GM12878 (cell line): ENCODE results near the gene TIMM22. TPM values are rescaled to one million over a fixed set of nuclear protein-coding genes. Genes with fewer than 3 reads are reported as not detected.

Experiments used
- ATAC-seq: fragments of 200-7000 bp; cut with Tn5 transposase; 3 replicates; pipeline ENCODE4 v1.9.1; 2020; ENCODE audit warnings: mild to moderate bottlenecking, moderate library complexity
- BruUV-seq: library from RNA; stranded (reverse); fragments of 400-500 nt; replicated peaks from 2 replicates; lab custom pipeline; 2021; lab: Mats Ljungman, UMichigan
- CTCF ChIA-PET: fragments of 300-600 bp; sonication (Branson Sonifier 250); formaldehyde crosslinking; extraction: SDS; loops from one replicate; lab custom pipeline; 2021; ENCODE audit warnings: inconsistent platforms; lab: Yijun Ruan, JAX
- POLR2A ChIA-PET: fragments of 350-600 bp; formaldehyde crosslinking; extraction: SDS; loops from one replicate; lab custom pipeline; 2021; ENCODE audit warnings: inconsistent platforms; lab: Charles Lee
- RAD21 ChIA-PET: fragments of 300-600 bp; sonication (Branson Sonifier 250); formaldehyde crosslinking; loops from one replicate; lab custom pipeline; 2023; ENCODE audit warnings: antibody characterized with exemption; ENCODE audit not compliant: unreplicated experiment; lab: Charles Lee
- SMC1A ChIA-PET: fragments of 300-600 bp; sonication (Branson Sonifier 250); formaldehyde crosslinking; loops from one replicate; lab custom pipeline; 2023; ENCODE audit not compliant: unreplicated experiment, uncharacterized antibody; lab: Charles Lee
- DNase-seq: peaks from one replicate; pipeline ENCODE4 v3.0.0-alpha.2; 2011; ENCODE audit warnings: low read depth, low spot score
- FAIRE-seq: peaks from 3 replicates; lab custom pipeline; 2011; peaks lifted over from hg19 to GRCh38; lab: Jason Lieb, UNC
- H2AFZ ChIP-seq: 2 replicates; pipeline ENCODE4 v1.6.0; 2011; ENCODE audit warnings: low read depth, low read length, control low read depth; ENCODE audit not compliant: control insufficient read depth
- H3K27ac ChIP-seq: 2 replicates; pipeline ENCODE4 v1.5.1; 2011; ENCODE audit warnings: control low read depth; ENCODE audit not compliant: control insufficient read depth, insufficient read depth
- H3K27me3 ChIP-seq, 2 experiments: replicated peaks in 1 of 2; 2 replicates each; pipeline versions ENCODE4 v1.6.0 to v1.6.1; 2011; ENCODE audit warnings: low read length in 1 of 2; ENCODE audit not compliant: control insufficient read depth in 2 of 2, insufficient read depth in 2 of 2
- H3K36me3 ChIP-seq, 2 experiments: 2 replicates each; pipeline ENCODE4 v1.5.1; 2011; ENCODE audit warnings: low read length in 1 of 2; ENCODE audit not compliant: control insufficient read depth in 2 of 2, insufficient read depth in 2 of 2
- H3K4me1 ChIP-seq: 2 replicates; pipeline ENCODE4 v1.6.1; 2011; ENCODE audit warnings: mild to moderate bottlenecking, low read length, moderate library complexity, mixed read lengths; ENCODE audit not compliant: control insufficient read depth, insufficient read depth
- H3K4me2 ChIP-seq: 2 replicates; pipeline ENCODE4 v1.6.0; 2011; ENCODE audit warnings: control low read depth; ENCODE audit not compliant: control insufficient read depth, insufficient read depth
- H3K4me3 ChIP-seq: fragments of 200-600 bp; sonication (generic); 2 replicates; pipeline ENCODE4 v1.5.1; 2016
- H3K79me2 ChIP-seq: 2 replicates; pipeline ENCODE4 v1.6.0; 2011; ENCODE audit warnings: low read length; ENCODE audit not compliant: control insufficient read depth, insufficient read depth
- H3K9ac ChIP-seq: 2 replicates; pipeline ENCODE4 v1.8.0; 2011; ENCODE audit warnings: low read length, control low read depth, mixed read lengths; ENCODE audit not compliant: control insufficient read depth, insufficient read depth
- H3K9me3 ChIP-seq: replicated peaks from 3 replicates; pipeline ENCODE4 v1.5.1; 2011; ENCODE audit warnings: mild to moderate bottlenecking, low read length; ENCODE audit not compliant: control insufficient read depth, insufficient read depth
- H4K20me1 ChIP-seq: 2 replicates; pipeline ENCODE4 v1.6.0; 2011; ENCODE audit not compliant: control insufficient read depth, insufficient read depth
- CBX3 ChIP-seq: fragments of 200-600 bp; sonication (generic); IDR thresholded peaks from 2 replicates; pipeline ENCODE4 v1.6.1; 2016; ENCODE audit warnings: low read depth, borderline replicate concordance
- GATAD2B ChIP-seq: fragments of 450-650 bp; conservative IDR thresholded peaks from 2 replicates; pipeline ENCODE4 v1.6.1; 2017; ENCODE audit warnings: low read depth, mild to moderate bottlenecking, moderate library complexity
- POLR2A ChIP-seq: IDR thresholded peaks from 2 replicates; pipeline ENCODE4 v1.6.1; 2011; ENCODE audit warnings: low read depth, mild to moderate bottlenecking, low read length
- POLR2AphosphoS5 ChIP-seq: IDR thresholded peaks from 2 replicates; pipeline ENCODE4 v1.6.1; 2011; ENCODE audit warnings: mild to moderate bottlenecking, low read length, inconsistent platforms
- ZNF622 ChIP-seq: fragments of 450-650 bp; IDR thresholded peaks from 2 replicates; pipeline ENCODE4 v1.6.1; 2017; ENCODE audit warnings: mild to moderate bottlenecking, inconsistent platforms
- WGBS: methylation state at CpG from one replicate; pipeline ENCODE4 v1.1.6; 2016; ENCODE audit warnings: low lambda C conversion rate; ENCODE audit not compliant: insufficient replicate concordance, insufficient coverage; ENCODE audit errors: missing lambda C conversion rate; 5-methylcytosine and 5-hydroxymethylcytosine counted together
- in situ Hi-C: fragments of 300-500 bp; cut with MboI; formaldehyde crosslinking; loops from 9 replicates; pipeline ENCODE4 v1.14.3; 2018; ENCODE audit warnings: mixed read lengths
- intact Hi-C: fragments of 100-400 bp; cut with micrococcal nuclease; formaldehyde crosslinking; loops from one replicate; pipeline ENCODE4 v1.14.2; 2022; ENCODE audit not compliant: unreplicated experiment
- polyA plus RNA-seq, 11 experiments: library from polyadenylated mRNA; depleted of rRNA in 4 of 11; unstranded in 6 of 11; stranded (reverse) in 5 of 11; fragments of >200 nt; fragmentation: Nextera tagmentation in 4 of 11; fragmentation: Illumina TruSeq in 1 of 11; extraction: Ambion mirVana in 4 of 11; extraction: Trizol in 1 of 11; gene quantifications; 1 replicate in 1 of 11; 2 replicates in 10 of 11; pipeline versions ENCODE4 v1.2.1 to v1.2.3, GENCODE V29; 2011 to 2016; ENCODE audit warnings: inconsistent platforms in 2 of 11, missing spikeins in 2 of 11, low read depth in 1 of 11
- total RNA-seq, 4 experiments: library from RNA; depleted of rRNA in 3 of 4; stranded (reverse); fragments of >200 nt in 3 of 4; fragmentation: Illumina TruSeq in 1 of 4; extraction: Trizol in 1 of 4; gene quantifications; 2 replicates each; pipeline versions ENCODE4 v1.2.1 to v1.2.3, GENCODE V29; 2013 to 2021

The TIMM22 gene
- total and polyA plus RNA-seq, 10 of the 15 experiments (the other 5 are each of a cell fraction or from before 2014, with no cell fraction given): 4.4 to 25.0 (median 10.6) TPM

DNA sequence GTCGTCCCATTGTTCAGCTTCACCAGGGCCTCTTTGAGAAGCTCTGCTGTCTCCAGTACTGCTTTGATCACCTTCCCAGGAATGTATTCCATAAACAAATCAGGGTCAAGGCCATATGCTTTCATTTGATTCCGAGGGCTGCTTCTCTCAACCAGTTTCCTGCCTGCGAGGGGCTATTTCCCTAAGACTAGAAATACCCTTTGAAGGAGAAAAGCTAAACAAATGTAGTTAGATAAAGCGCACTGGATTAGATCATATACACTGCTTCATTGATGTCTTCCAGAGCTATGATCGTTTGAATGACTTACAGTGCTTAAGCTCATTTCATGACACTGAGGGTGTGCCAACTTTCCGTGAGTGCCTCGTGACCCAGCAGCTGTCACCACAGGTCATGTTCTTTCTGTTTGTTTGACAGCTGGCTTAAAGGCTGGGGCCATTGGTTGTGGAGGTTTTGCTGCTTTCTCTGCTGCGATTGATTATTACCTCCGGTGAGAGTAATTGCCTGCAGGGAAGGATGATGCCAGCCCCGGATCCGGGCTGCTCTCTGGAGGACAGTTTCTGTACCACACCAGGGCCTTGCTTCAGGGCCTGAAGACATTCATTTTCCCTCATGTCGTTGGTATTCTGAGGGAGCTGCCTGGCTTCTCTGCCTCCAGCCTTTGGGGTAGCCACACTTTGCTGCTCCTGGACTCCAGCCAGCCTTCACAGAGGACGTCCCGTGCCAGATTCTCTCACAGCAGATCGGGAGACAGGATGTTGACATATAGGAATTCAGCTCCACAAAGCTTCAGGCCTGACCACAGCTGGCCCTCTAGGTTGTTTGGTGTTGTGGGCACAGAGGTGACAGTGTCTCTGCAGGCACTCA is 3.9 kb downstream of the TIMM22 start:
- Histone ChIP-seq H3K4me1 (peaks cover 6% of the 10 kb centered on the region; the same call in 1 of the 2 replicates), H3K79me2 (peaks cover 16% of the 10 kb centered on the region), H3K9ac (no peak overlapping the region), H3K4me2 (no peak overlapping the region), H3K36me3 (peaks cover 17 to 26% of the 10 kb centered on the region in 2 experiments), H3K4me3 (no peak overlapping the region), H3K27ac (no peak overlapping the region), H2AFZ (no peak overlapping the region), H3K27me3 (no peaks in the 10 kb centered on the region), H3K9me3 (no peaks in the 10 kb centered on the region), H4K20me1 (no peaks in the 10 kb centered on the region)
- RAD21 ChIA-PET: no interaction called here
- CTCF ChIA-PET: interaction anchor here (0.6 to 3.2 kb wide), 4 partner anchors 20 to 218 kb away, joined by 3 to 20 read pairs (median 9); partner anchors contain the start of gene NXN
- no peak for ATAC-seq
- 92% methylated on average over 15 of the region's 15 CpGs for WGBS
- no peak for FAIRE-seq
- SMC1A ChIA-PET: interaction anchor here (0.9 kb wide), 1 partner anchor 589 kb away, joined by 4 read pairs; no protein-coding TSS in a partner anchor
- in situ Hi-C loops: no loop called here
- DNase-seq: no peak
- BruUV-seq: no TSS peak
- POLR2A ChIA-PET: no interaction called here
- intact Hi-C loops: no loop called here
- TF ChIP-seq GATAD2B (no peak), ZNF622 (no peak)

DNA sequence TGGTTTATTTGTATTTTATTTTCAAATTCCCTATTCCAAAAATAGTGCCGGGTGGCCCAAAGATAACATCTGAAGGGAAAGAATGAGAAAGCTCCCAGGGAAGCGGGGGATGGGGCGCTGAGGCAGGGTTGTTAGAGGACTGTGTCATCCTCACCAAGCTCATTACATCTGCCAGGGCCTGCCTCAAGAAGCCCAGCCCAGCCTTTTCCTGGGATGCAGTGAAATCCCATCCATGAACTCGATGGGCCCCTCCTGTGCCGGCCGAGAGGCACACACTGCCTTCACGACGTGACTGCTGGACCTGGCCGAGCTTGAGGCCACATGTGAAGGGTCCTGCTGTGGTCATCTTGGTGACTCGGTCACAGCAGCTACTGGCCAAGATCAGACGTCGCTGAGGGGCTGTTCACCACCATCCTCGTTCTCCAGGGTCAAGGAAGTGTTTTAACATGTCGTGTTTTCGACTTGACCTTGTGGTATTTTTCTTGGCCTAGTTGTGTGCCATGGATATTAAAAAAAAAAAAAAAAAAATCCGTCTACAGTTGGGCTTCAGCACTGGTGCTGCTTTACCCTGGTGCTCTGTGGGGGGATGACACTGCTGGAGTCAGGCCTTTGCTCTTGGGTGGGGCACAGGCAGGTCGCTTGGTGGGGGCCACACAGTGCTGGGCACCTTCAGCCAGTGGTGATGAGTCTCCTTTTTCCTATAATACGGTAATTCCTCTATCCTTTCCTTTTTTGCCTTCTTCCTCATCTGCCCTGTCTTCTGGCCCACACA is 4.9 kb downstream of the TIMM22 start:
- no peak for DNase-seq
- CTCF ChIA-PET: interaction anchor here (3.2 kb wide), 1 partner anchor 21 kb away, joined by 20 read pairs; the partner anchor contains the start of gene NXN
- TF ChIP-seq POLR2AphosphoS5 (peak; percentile 43; the same call in 1 of the 2 replicates), POLR2A (peak; percentile 55), CBX3 (no peak)
- TF ChIP-seq, all 136 proteins: peak for 2
- no peak overlapping the region for H3K4me2 ChIP-seq
- no peaks in the 10 kb centered on the region for H3K27me3 ChIP-seq
- peaks cover 21 to 30% of the 10 kb centered on the region in 2 experiments for H3K36me3 ChIP-seq
- H3K9me3 ChIP-seq: no peaks in the 10 kb centered on the region
- intact Hi-C loops (no loop called here), in situ Hi-C loops (no loop called here)
- ATAC-seq (no peak), FAIRE-seq (no peak)
- H3K79me2 ChIP-seq: peaks cover 16% of the 10 kb centered on the region
- H3K4me3 ChIP-seq: no peak overlapping the region
- H4K20me1 ChIP-seq: no peaks in the 10 kb centered on the region
- POLR2A ChIA-PET: interaction anchor here (0.6 kb wide), 1 partner anchor 198 kb away, joined by 4 read pairs; no protein-coding TSS in a partner anchor
- RAD21 ChIA-PET: no interaction called here
- peaks cover 6% of the 10 kb centered on the region; the same call in 1 of the 2 replicates for H3K4me1 ChIP-seq
- 88% methylated on average over 18 of the region's 18 CpGs for WGBS
- H2AFZ ChIP-seq: no peak overlapping the region
- no TSS peak for BruUV-seq
- no peak overlapping the region for H3K9ac ChIP-seq
- SMC1A ChIA-PET: no interaction called here
- H3K27ac ChIP-seq: no peak overlapping the region
